PC-9 (cell line): ENCODE data around the gene E2F7. TPM values are rescaled to one million over a fixed set of nuclear protein-coding genes. Genes with fewer than 3 reads are reported as not detected.

Experiments
- BruUV-seq: library from RNA; stranded (reverse); fragments of 400-500 nt; replicated peaks from 2 replicates; lab custom pipeline; 2021; lab: Mats Ljungman, UMichigan
- CTCF ChIA-PET: fragments of 300-600 bp; sonication (Branson Sonifier 250); formaldehyde crosslinking; loops from one replicate; lab custom pipeline; 2022; ENCODE audit warnings: antibody characterized with exemption; lab: Charles Lee
- POLR2A ChIA-PET: fragments of 300-600 bp; sonication (Branson Sonifier 250); formaldehyde crosslinking; loops from one replicate; lab custom pipeline; 2022; ENCODE audit warnings: antibody characterized with exemption; ENCODE audit not compliant: unreplicated experiment; lab: Charles Lee
- DNase-seq, 2 experiments: peaks; one replicate each; pipeline versions ENCODE4 v3.0.0 to v3.0.0-alpha.2; 2015 to 2022; ENCODE audit warnings: mixed read lengths in 1 of 2
- H2AFZ ChIP-seq: fragments of 200-600 bp; sonication (generic); 2 replicates; pipeline ENCODE4 v1.8.1; 2017; ENCODE audit warnings: antibody characterized with exemption
- H3F3A ChIP-seq: fragments of 200-600 bp; sonication (generic); 2 replicates; pipeline ENCODE4 v1.8.1; 2017; ENCODE audit warnings: antibody characterized with exemption, mild to moderate bottlenecking, low read depth; ENCODE audit not compliant: insufficient read depth
- H3K27ac ChIP-seq: fragments of 200-600 bp; sonication (generic); 2 replicates; pipeline ENCODE4 v1.6.1; 2016; ENCODE audit warnings: mixed run types
- H3K27me3 ChIP-seq: fragments of 200-600 bp; sonication (generic); 2 replicates; pipeline ENCODE4 v1.6.1; 2016; ENCODE audit warnings: low read depth, mixed run types; ENCODE audit not compliant: insufficient read depth
- H3K36me3 ChIP-seq: fragments of 200-600 bp; sonication (generic); 2 replicates; pipeline ENCODE4 v1.6.1; 2016; ENCODE audit warnings: low read depth, mixed run types
- H3K4me1 ChIP-seq: fragments of 200-600 bp; sonication (generic); replicated peaks from 2 replicates; pipeline ENCODE4 v1.6.1; 2016; ENCODE audit warnings: mixed run types; ENCODE audit not compliant: insufficient read depth
- H3K4me2 ChIP-seq: fragments of 200-600 bp; sonication (generic); 2 replicates; pipeline ENCODE4 v1.6.1; 2017; ENCODE audit warnings: mixed run types
- H3K4me3 ChIP-seq: fragments of 200-600 bp; sonication (generic); 2 replicates; pipeline ENCODE4 v1.6.1; 2016; ENCODE audit warnings: mixed run types
- H3K79me2 ChIP-seq: fragments of 200-600 bp; sonication (generic); 2 replicates; pipeline ENCODE4 v1.6.1; 2017; ENCODE audit warnings: low read depth, mixed run types
- H3K9me2 ChIP-seq: fragments of 200-600 bp; sonication (generic); 2 replicates; pipeline ENCODE4 v1.8.1; 2017; ENCODE audit warnings: mild to moderate bottlenecking; ENCODE audit not compliant: insufficient read depth
- H3K9me3 ChIP-seq: fragments of 200-600 bp; sonication (generic); 2 replicates; pipeline ENCODE4 v1.8.1; 2016; ENCODE audit warnings: low read depth; ENCODE audit not compliant: insufficient read depth
- H4K20me1 ChIP-seq: fragments of 200-600 bp; sonication (generic); 2 replicates; pipeline ENCODE4 v1.8.1; 2017; ENCODE audit not compliant: insufficient read depth
- EZH2 ChIP-seq: fragments of 200-600 bp; sonication (generic); IDR thresholded peaks from 2 replicates; pipeline ENCODE4 v1.8.0; 2017; ENCODE audit warnings: antibody characterized with exemption, low read depth
- intact Hi-C: fragments of 100-400 bp; cut with micrococcal nuclease; formaldehyde crosslinking; loops from one replicate; pipeline ENCODE4 v1.10.0; 2022; ENCODE audit not compliant: unreplicated experiment
- total RNA-seq: library from RNA; stranded (reverse); gene quantifications from 2 replicates; pipeline ENCODE4 v1.2.3, GENCODE V29; 2021
- TF ChIP-seq, protein P1 (sequence below): fragments of 200-600 bp; sonication (generic); conservative IDR thresholded peaks from 2 replicates; pipeline ENCODE4 v1.6.1; 2017; ENCODE audit warnings: mixed run types, antibody characterized with exemption, mild to moderate bottlenecking, moderate library complexity

The E2F7 gene
- total RNA-seq, 1 experiment from 2014 or later, result 14.6 TPM

DNA sequence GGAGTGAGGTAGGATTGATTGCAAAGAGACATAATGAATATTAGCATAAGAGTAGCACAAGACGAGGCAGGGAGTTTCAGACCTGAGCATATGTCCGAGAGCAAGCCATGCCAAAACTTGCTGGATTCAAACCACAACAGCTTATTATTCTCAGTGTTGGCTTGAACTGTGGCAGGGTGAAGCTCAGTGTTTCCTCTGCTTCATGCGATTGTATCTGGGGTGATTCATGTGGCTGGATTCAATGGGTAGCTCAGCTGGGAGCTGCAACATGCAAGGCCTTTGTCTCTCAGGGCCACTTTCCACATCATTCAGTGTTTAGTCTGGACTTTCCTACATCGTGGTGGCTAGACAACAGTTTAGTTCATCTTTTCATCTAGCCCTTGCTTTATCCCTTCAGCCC is 22.1 kb upstream of the E2F7 start:
- Histone ChIP-seq H4K20me1 (no peaks in the 10 kb centered on the region), H2AFZ (no peak overlapping the region), H3K9me2 (no peaks in the 10 kb centered on the region), H3K9me3 (no peaks in the 10 kb centered on the region), H3F3A (no peaks in the 10 kb centered on the region), H3K4me1 (no peaks in the 10 kb centered on the region), H3K27ac (no peak overlapping the region), H3K79me2 (no peaks in the 10 kb centered on the region), H3K36me3 (no peaks in the 10 kb centered on the region), H3K4me2 (no peak overlapping the region), H3K27me3 (no peaks in the 10 kb centered on the region), H3K4me3 (no peak overlapping the region)
- no TSS peak for BruUV-seq
- no peak for TF ChIP-seq EZH2
- TF ChIP-seq, protein P1, sequence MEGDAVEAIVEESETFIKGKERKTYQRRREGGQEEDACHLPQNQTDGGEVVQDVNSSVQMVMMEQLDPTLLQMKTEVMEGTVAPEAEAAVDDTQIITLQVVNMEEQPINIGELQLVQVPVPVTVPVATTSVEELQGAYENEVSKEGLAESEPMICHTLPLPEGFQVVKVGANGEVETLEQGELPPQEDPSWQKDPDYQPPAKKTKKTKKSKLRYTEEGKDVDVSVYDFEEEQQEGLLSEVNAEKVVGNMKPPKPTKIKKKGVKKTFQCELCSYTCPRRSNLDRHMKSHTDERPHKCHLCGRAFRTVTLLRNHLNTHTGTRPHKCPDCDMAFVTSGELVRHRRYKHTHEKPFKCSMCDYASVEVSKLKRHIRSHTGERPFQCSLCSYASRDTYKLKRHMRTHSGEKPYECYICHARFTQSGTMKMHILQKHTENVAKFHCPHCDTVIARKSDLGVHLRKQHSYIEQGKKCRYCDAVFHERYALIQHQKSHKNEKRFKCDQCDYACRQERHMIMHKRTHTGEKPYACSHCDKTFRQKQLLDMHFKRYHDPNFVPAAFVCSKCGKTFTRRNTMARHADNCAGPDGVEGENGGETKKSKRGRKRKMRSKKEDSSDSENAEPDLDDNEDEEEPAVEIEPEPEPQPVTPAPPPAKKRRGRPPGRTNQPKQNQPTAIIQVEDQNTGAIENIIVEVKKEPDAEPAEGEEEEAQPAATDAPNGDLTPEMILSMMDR, result no peak
- no peak for DNase-seq
- ChIA-PET POLR2A (no interaction called here), CTCF (no interaction called here)
- intact Hi-C loops, result no loop called here

DNA sequence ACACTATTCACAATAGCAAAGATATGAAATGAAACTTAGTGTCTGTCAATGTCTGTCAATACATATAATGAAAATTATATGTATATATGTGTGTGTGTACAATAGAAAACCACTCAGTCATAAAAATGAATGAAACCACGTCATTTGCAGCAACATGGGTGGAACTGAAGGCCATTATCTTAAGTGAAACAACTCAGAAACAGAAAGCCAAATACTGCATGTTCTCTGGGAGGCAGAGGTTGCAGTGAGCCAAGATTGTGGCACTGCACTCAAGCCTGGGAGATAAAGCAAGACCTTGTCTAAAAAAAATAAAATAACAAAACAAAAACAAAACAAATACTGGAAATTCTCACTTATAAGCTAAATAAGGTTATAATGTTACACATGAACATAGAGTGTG is 16.7 kb upstream of the E2F7 start:
- Histone ChIP-seq H3K36me3 (no peaks in the 10 kb centered on the region), H3K4me1 (no peaks in the 10 kb centered on the region), H3F3A (no peaks in the 10 kb centered on the region), H3K79me2 (no peaks in the 10 kb centered on the region), H3K9me3 (no peaks in the 10 kb centered on the region), H2AFZ (0 out of 2 replicates have a peak overlapping the region, but pooled peaks have one; percentile 7), H3K4me2 (no peak overlapping the region), H4K20me1 (no peaks in the 10 kb centered on the region), H3K27me3 (no peaks in the 10 kb centered on the region), H3K4me3 (no peak overlapping the region), H3K27ac (no peak overlapping the region), H3K9me2 (no peaks in the 10 kb centered on the region)
- no TSS peak for BruUV-seq
- ChIA-PET CTCF (no interaction called here), POLR2A (no interaction called here)
- no peak for TF ChIP-seq EZH2
- TF ChIP-seq, protein P1, result no peak
- no peak for DNase-seq
- intact Hi-C loops, result no loop called here

DNA sequence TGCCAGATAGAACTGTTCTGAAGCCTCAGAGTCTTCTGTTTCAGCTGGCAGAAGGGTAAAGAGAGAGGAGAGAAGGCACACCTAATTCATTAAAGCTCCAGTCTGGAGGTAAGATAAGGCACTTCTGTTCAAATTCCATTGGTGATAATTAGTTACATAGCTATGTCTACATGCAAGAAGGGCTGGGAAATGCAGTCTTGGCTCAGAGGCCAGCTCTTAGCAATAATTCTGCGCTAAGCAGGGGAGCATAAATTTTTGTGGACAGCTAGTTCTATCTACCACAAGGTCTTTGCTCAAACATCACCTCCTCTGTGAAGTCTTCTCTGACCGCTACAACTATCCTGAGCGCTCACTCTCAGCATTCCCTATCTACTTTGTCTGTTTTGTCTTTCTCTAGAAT is 14.3 kb upstream of the E2F7 start:
- intact Hi-C loops, result no loop called here
- no peak overlapping the region for H3K27ac ChIP-seq
- ChIA-PET POLR2A (no interaction called here), CTCF (no interaction called here)
- H3K4me1 ChIP-seq, result no peaks in the 10 kb centered on the region
- no TSS peak for BruUV-seq
- no peak for TF ChIP-seq EZH2
- TF ChIP-seq, protein P1, result no peak
- no peaks in the 10 kb centered on the region for H3K9me2 ChIP-seq
- no peak overlapping the region for H2AFZ ChIP-seq
- DNase-seq, result no peak
- no peaks in the 10 kb centered on the region for H3K9me3 ChIP-seq
- no peaks in the 10 kb centered on the region for H3K79me2 ChIP-seq
- H4K20me1 ChIP-seq, result no peaks in the 10 kb centered on the region
- no peak overlapping the region for H3K4me3 ChIP-seq
- no peaks in the 10 kb centered on the region for H3F3A ChIP-seq
- no peaks in the 10 kb centered on the region for H3K36me3 ChIP-seq
- no peak overlapping the region for H3K4me2 ChIP-seq
- H3K27me3 ChIP-seq, result no peaks in the 10 kb centered on the region
